H9 (cell line): ENCODE data around the gene DNHD1. TPM values are rescaled to one million over a fixed set of nuclear protein-coding genes. Genes with fewer than 3 reads are reported as not detected.

Experiments used
- DNase-seq: peaks from one replicate; pipeline ENCODE4 v3.0.0-alpha.2; 2017
- H2AFZ ChIP-seq: one replicate; pipeline ENCODE4 v1.6.1; 2013; ENCODE audit warnings: mild to moderate bottlenecking, low read length, control low read depth, moderate library complexity
- H2AK5ac ChIP-seq: 2 replicates; pipeline ENCODE4 v1.6.1; 2013; ENCODE audit warnings: low read length, control low read depth, mixed read lengths; ENCODE audit not compliant: insufficient read length
- H2BK120ac ChIP-seq: one replicate; pipeline ENCODE4 v1.6.1; 2013; ENCODE audit warnings: low read depth, mild to moderate bottlenecking, low read length, control low read depth, inconsistent platforms; ENCODE audit not compliant: poor library complexity, severe bottlenecking
- H2BK12ac ChIP-seq: 2 replicates; pipeline ENCODE4 v1.6.1; 2013; ENCODE audit warnings: low read length, control low read depth, mixed read lengths, low read depth; ENCODE audit not compliant: insufficient read length
- H2BK15ac ChIP-seq: 2 replicates; pipeline ENCODE4 v1.6.1; 2013; ENCODE audit warnings: low read depth, low read length, control low read depth
- H2BK20ac ChIP-seq: one replicate; pipeline ENCODE4 v1.6.1; 2013; ENCODE audit warnings: low read depth, mild to moderate bottlenecking, low read length, control low read depth, inconsistent platforms; ENCODE audit not compliant: poor library complexity, severe bottlenecking
- H2BK5ac ChIP-seq: 2 replicates; pipeline ENCODE4 v1.6.1; 2013; ENCODE audit warnings: low read length, control low read depth, mixed read lengths; ENCODE audit not compliant: insufficient read length
- H3K14ac ChIP-seq: 2 replicates; pipeline ENCODE4 v1.6.1; 2013; ENCODE audit warnings: low read length, control low read depth; ENCODE audit not compliant: insufficient read depth
- H3K18ac ChIP-seq: 2 replicates; pipeline ENCODE4 v1.6.1; 2013; ENCODE audit warnings: low read depth, mild to moderate bottlenecking, mixed read lengths, low read length, control low read depth; ENCODE audit not compliant: insufficient read length
- H3K23ac ChIP-seq: 2 replicates; pipeline ENCODE4 v1.6.1; 2013; ENCODE audit warnings: low read length, control low read depth, mixed read lengths, low read depth; ENCODE audit not compliant: insufficient read length
- H3K23me2 ChIP-seq: 2 replicates; pipeline ENCODE4 v1.6.1; 2013; ENCODE audit warnings: low read depth, mild to moderate bottlenecking, mixed read lengths, low read length, control low read depth; ENCODE audit not compliant: insufficient read length, poor library complexity, severe bottlenecking
- H3K27ac ChIP-seq: 2 replicates; pipeline ENCODE4 v1.5.1; 2013; ENCODE audit warnings: low read length, control low read depth, mixed read lengths, low read depth; ENCODE audit not compliant: insufficient read length
- H3K27me3 ChIP-seq: 2 replicates; pipeline ENCODE4 v1.6.1; 2013; ENCODE audit warnings: low read length, control low read depth, inconsistent platforms; ENCODE audit not compliant: insufficient read depth
- H3K4ac ChIP-seq: 2 replicates; pipeline ENCODE4 v1.6.1; 2013; ENCODE audit warnings: low read depth, mild to moderate bottlenecking, control low read depth, inconsistent platforms, low read length, moderate library complexity
- H3K4me1 ChIP-seq: 2 replicates; pipeline ENCODE4 v1.6.1; 2013; ENCODE audit warnings: low read length, control low read depth, inconsistent platforms; ENCODE audit not compliant: insufficient read depth
- H3K4me2 ChIP-seq: 2 replicates; pipeline ENCODE4 v1.6.1; 2013; ENCODE audit warnings: low read length, control low read depth, mixed read lengths; ENCODE audit not compliant: insufficient read length, insufficient read depth
- H3K56ac ChIP-seq: 2 replicates; pipeline ENCODE4 v1.6.1; 2013; ENCODE audit warnings: low read depth, mild to moderate bottlenecking, mixed read lengths, low read length, control low read depth; ENCODE audit not compliant: insufficient read length
- H3K79me1 ChIP-seq: 2 replicates; pipeline ENCODE4 v1.6.1; 2013; ENCODE audit warnings: low read depth, mild to moderate bottlenecking, moderate library complexity, low read length, control low read depth, inconsistent platforms; ENCODE audit not compliant: insufficient read depth, poor library complexity, severe bottlenecking
- H3K79me2 ChIP-seq: 2 replicates; pipeline ENCODE4 v1.6.1; 2013; ENCODE audit warnings: low read length, control low read depth, inconsistent platforms; ENCODE audit not compliant: insufficient read depth
- H3K9ac ChIP-seq: 2 replicates; pipeline ENCODE4 v1.6.1; 2013; ENCODE audit warnings: low read length, control low read depth, mixed read lengths; ENCODE audit not compliant: insufficient read length; ENCODE audit errors: extremely low read depth
- H3K9me3 ChIP-seq: one replicate; pipeline ENCODE4 v1.6.1; 2013; ENCODE audit warnings: low read depth, low read length, inconsistent platforms; ENCODE audit not compliant: control insufficient read depth
- H3T11ph ChIP-seq: one replicate; pipeline ENCODE4 v1.6.1; 2013; ENCODE audit warnings: mild to moderate bottlenecking, low read length, control low read depth, inconsistent platforms
- H4K20me1 ChIP-seq: one replicate; pipeline ENCODE4 v1.6.1; 2013; ENCODE audit not compliant: control insufficient read depth, insufficient read length, insufficient read depth
- H4K5ac ChIP-seq: 2 replicates; pipeline ENCODE4 v1.6.1; 2013; ENCODE audit warnings: low read depth, mild to moderate bottlenecking, mixed read lengths, low read length, control low read depth; ENCODE audit not compliant: insufficient read length
- H4K8ac ChIP-seq: replicated peaks from 2 replicates; pipeline ENCODE4 v1.6.1; 2013; ENCODE audit warnings: low read length, control low read depth, mixed read lengths, low read depth; ENCODE audit not compliant: insufficient read length
- H4K91ac ChIP-seq: 2 replicates; pipeline ENCODE4 v1.6.1; 2013; ENCODE audit warnings: low read depth, mild to moderate bottlenecking, moderate library complexity, mixed read lengths, low read length, control low read depth; ENCODE audit not compliant: insufficient read length
- H3K27ac Mint-ChIP-seq, 3 experiments: 2 replicates in 2 of 3; 3 replicates in 1 of 3; pipeline ENCODE4 v1.8.0; 2020 to 2021; ENCODE audit warnings: mixed read lengths in 3 of 3, mild to moderate bottlenecking in 1 of 3, moderate library complexity in 1 of 3
- H3K27me3 Mint-ChIP-seq: 2 replicates; pipeline ENCODE4 v1.8.0; 2021; ENCODE audit warnings: low read depth, mild to moderate bottlenecking, moderate library complexity, mixed read lengths
- H3K36me3 Mint-ChIP-seq, 3 experiments: 2 replicates in 2 of 3; 3 replicates in 1 of 3; pipeline ENCODE4 v1.8.0; 2020 to 2021; ENCODE audit warnings: low read depth in 3 of 3, mixed read lengths in 3 of 3; ENCODE audit not compliant: insufficient read depth in 1 of 3
- H3K4me1 Mint-ChIP-seq, 2 experiments: 2 replicates each; pipeline ENCODE4 v1.8.0; 2020; ENCODE audit warnings: mixed read lengths in 2 of 2
- H3K4me3 Mint-ChIP-seq, 2 experiments: 2 replicates in 1 of 2; 3 replicates in 1 of 2; pipeline ENCODE4 v1.8.0; 2020 to 2021; ENCODE audit warnings: mild to moderate bottlenecking in 2 of 2, mixed read lengths in 2 of 2, moderate library complexity in 1 of 2
- H3K9me3 Mint-ChIP-seq, 2 experiments: 2 replicates in 1 of 2; 3 replicates in 1 of 2; pipeline ENCODE4 v1.8.0; 2020; ENCODE audit warnings: mild to moderate bottlenecking in 2 of 2, mixed read lengths in 2 of 2, moderate library complexity in 1 of 2
- CTCF ChIP-seq: fragments of 200-600 bp; sonication (generic); conservative IDR thresholded peaks from 3 replicates; pipeline ENCODE4 v1.8.0; 2021; ENCODE audit warnings: antibody characterized with exemption, mild to moderate bottlenecking
- WGBS: extraction: QIAGEN DNeasy Blood & Tissue Kit; methylation state at CpG from one replicate; pipeline ENCODE4 v1.1.7; 2013; ENCODE audit warnings: missing lambda C conversion rate, low lambda C conversion rate, mixed read lengths; ENCODE audit not compliant: insufficient read length; ENCODE audit errors: extremely low coverage; 5-methylcytosine and 5-hydroxymethylcytosine counted together
- total RNA-seq: library from RNA; stranded (reverse); gene quantifications from 2 replicates; pipeline ENCODE4 v1.2.1, GENCODE V29; 2021

The DNHD1 gene
- total RNA-seq, 1 experiment from 2014 or later: 3.5 TPM

- Histone ChIP-seq H2AK5ac (no peak overlapping the region), H2BK20ac (no peak overlapping the region), H3K23ac (no peak overlapping the region), H3K4ac (no peak overlapping the region), H3K56ac (no peak overlapping the region), H2BK12ac (no peak overlapping the region), H3K27ac (no peak overlapping the region), H3K79me2 (no peaks in the 10 kb centered on the region), H4K8ac (no peak overlapping the region), H3K14ac (no peak overlapping the region), H3T11ph (no peak overlapping the region), H3K9me3 (no peaks in the 10 kb centered on the region), H4K5ac (no peak overlapping the region), H3K27me3 (no peaks in the 10 kb centered on the region), H3K79me1 (no peaks in the 10 kb centered on the region), H2BK15ac (no peak overlapping the region), H3K23me2 (no peaks in the 10 kb centered on the region), H2BK5ac (no peak overlapping the region), H4K20me1 (no peaks in the 10 kb centered on the region), H2AFZ (no peak overlapping the region), H3K9ac (no peak overlapping the region), H2BK120ac (no peak overlapping the region), H3K4me2 (no peak overlapping the region), H3K18ac (no peak overlapping the region), H3K4me1 (no peaks in the 10 kb centered on the region), H4K91ac (no peak overlapping the region)
- DNase-seq: no peak
- Mint-ChIP-seq H3K27me3 (no peaks in the 10 kb centered on the region), H3K9me3 (no peaks in the 10 kb centered on the region), H3K4me1 (no peaks in the 10 kb centered on the region), H3K27ac (no peak overlapping the region), H3K36me3 (peaks cover 0 to 5% (median 3%) of the 10 kb centered on the region in 3 experiments; a peak in 5 of 7 replicates), H3K4me3 (no peak overlapping the region)
- no peak for TF ChIP-seq CTCF
- WGBS: no CpG with 5 or more reads among the region's 4 CpGs
These were observed 7.8 kb upstream of the DNHD1 start for GRCh38 chr11:6489306-6489705.
